PFSK-1 (cell line): Measurements from ENCODE around the gene TTC39C.

Source experiments
- POLR2AphosphoS5 ChIP-seq: IDR thresholded peaks from 2 replicates; pipeline ENCODE4 v1.6.1; 2012; ENCODE audit warnings: low read depth, mild to moderate bottlenecking, control low read depth, low read length, moderate library complexity
- REST ChIP-seq, 2 experiments: IDR thresholded peaks; 2 replicates each; pipeline versions ENCODE4 v1.6.1 to v1.8.0; 2011 to 2012; ENCODE audit warnings: low read depth in 2 of 2, low read length in 2 of 2, control low read depth in 1 of 2, inconsistent platforms in 1 of 2, mild to moderate bottlenecking in 1 of 2, moderate library complexity in 1 of 2; ENCODE audit not compliant: insufficient read depth in 1 of 2
- SIN3A ChIP-seq: IDR thresholded peaks from 2 replicates; pipeline ENCODE4 v1.6.1; 2012; ENCODE audit warnings: mild to moderate bottlenecking, low read length, moderate library complexity, borderline replicate concordance; ENCODE audit not compliant: insufficient read depth
- TAF1 ChIP-seq: IDR thresholded peaks from 2 replicates; pipeline ENCODE4 v1.6.1; 2012; ENCODE audit warnings: low read length, control low read depth, borderline replicate concordance; ENCODE audit not compliant: insufficient read depth

GRCh38 chr18:24019641-24020331 is 5.2 kb downstream of the TTC39C start:
- no peak for TF ChIP-seq POLR2AphosphoS5
- TF ChIP-seq REST (IDR thresholded peaks at IDR 0.05; ENCODE audit: insufficient read depth in 1 of 2, low read depth in 2 of 2, low read length in 2 of 2) = no peak
- TF ChIP-seq TAF1 = no peak
- no peak for TF ChIP-seq SIN3A
